GM12878 (cell line): ENCODE measurements around the gene COQ7. TPM values are rescaled to one million over a fixed set of nuclear protein-coding genes. Genes with fewer than 3 reads are reported as not detected.

Experiments
- ATAC-seq: fragments of 200-7000 bp; cut with Tn5 transposase; 3 replicates; pipeline ENCODE4 v1.9.1; 2020; ENCODE audit warnings: mild to moderate bottlenecking, moderate library complexity
- BruUV-seq: library from RNA; stranded (reverse); fragments of 400-500 nt; replicated peaks from 2 replicates; lab custom pipeline; 2021; lab: Mats Ljungman, UMichigan
- CTCF ChIA-PET: fragments of 300-600 bp; sonication (Branson Sonifier 250); formaldehyde crosslinking; extraction: SDS; loops from one replicate; lab custom pipeline; 2021; ENCODE audit warnings: inconsistent platforms; lab: Yijun Ruan, JAX
- POLR2A ChIA-PET: fragments of 350-600 bp; formaldehyde crosslinking; extraction: SDS; loops from one replicate; lab custom pipeline; 2021; ENCODE audit warnings: inconsistent platforms; lab: Charles Lee
- RAD21 ChIA-PET: fragments of 300-600 bp; sonication (Branson Sonifier 250); formaldehyde crosslinking; loops from one replicate; lab custom pipeline; 2023; ENCODE audit warnings: antibody characterized with exemption; ENCODE audit not compliant: unreplicated experiment; lab: Charles Lee
- SMC1A ChIA-PET: fragments of 300-600 bp; sonication (Branson Sonifier 250); formaldehyde crosslinking; loops from one replicate; lab custom pipeline; 2023; ENCODE audit not compliant: unreplicated experiment, uncharacterized antibody; lab: Charles Lee
- DNase-seq: peaks from one replicate; pipeline ENCODE4 v3.0.0-alpha.2; 2011; ENCODE audit warnings: low read depth, low spot score
- FAIRE-seq: peaks from 3 replicates; lab custom pipeline; 2011; peaks lifted over from hg19 to GRCh38; lab: Jason Lieb, UNC
- H2AFZ ChIP-seq: 2 replicates; pipeline ENCODE4 v1.6.0; 2011; ENCODE audit warnings: low read depth, low read length, control low read depth; ENCODE audit not compliant: control insufficient read depth
- H3K27ac ChIP-seq: 2 replicates; pipeline ENCODE4 v1.5.1; 2011; ENCODE audit warnings: control low read depth; ENCODE audit not compliant: control insufficient read depth, insufficient read depth
- H3K27me3 ChIP-seq, 2 experiments: replicated peaks in 1 of 2; 2 replicates each; pipeline versions ENCODE4 v1.6.0 to v1.6.1; 2011; ENCODE audit warnings: low read length in 1 of 2; ENCODE audit not compliant: control insufficient read depth in 2 of 2, insufficient read depth in 2 of 2
- H3K36me3 ChIP-seq, 2 experiments: 2 replicates each; pipeline ENCODE4 v1.5.1; 2011; ENCODE audit warnings: low read length in 1 of 2; ENCODE audit not compliant: control insufficient read depth in 2 of 2, insufficient read depth in 2 of 2
- H3K4me1 ChIP-seq: 2 replicates; pipeline ENCODE4 v1.6.1; 2011; ENCODE audit warnings: mild to moderate bottlenecking, low read length, moderate library complexity, mixed read lengths; ENCODE audit not compliant: control insufficient read depth, insufficient read depth
- H3K4me2 ChIP-seq: 2 replicates; pipeline ENCODE4 v1.6.0; 2011; ENCODE audit warnings: control low read depth; ENCODE audit not compliant: control insufficient read depth, insufficient read depth
- H3K4me3 ChIP-seq: fragments of 200-600 bp; sonication (generic); 2 replicates; pipeline ENCODE4 v1.5.1; 2016
- H3K79me2 ChIP-seq: 2 replicates; pipeline ENCODE4 v1.6.0; 2011; ENCODE audit warnings: low read length; ENCODE audit not compliant: control insufficient read depth, insufficient read depth
- H3K9ac ChIP-seq: 2 replicates; pipeline ENCODE4 v1.8.0; 2011; ENCODE audit warnings: low read length, control low read depth, mixed read lengths; ENCODE audit not compliant: control insufficient read depth, insufficient read depth
- H3K9me3 ChIP-seq: replicated peaks from 3 replicates; pipeline ENCODE4 v1.5.1; 2011; ENCODE audit warnings: mild to moderate bottlenecking, low read length; ENCODE audit not compliant: control insufficient read depth, insufficient read depth
- H4K20me1 ChIP-seq: 2 replicates; pipeline ENCODE4 v1.6.0; 2011; ENCODE audit not compliant: control insufficient read depth, insufficient read depth
- ATF2 ChIP-seq: IDR thresholded peaks from 2 replicates; pipeline ENCODE4 v1.6.1; 2012; ENCODE audit warnings: low read length, inconsistent platforms
- BHLHE40 ChIP-seq, 2 experiments: fragments of 450-650 bp in 1 of 2; IDR thresholded peaks; 2 replicates each; pipeline ENCODE4 v1.6.1; 2011 to 2017; ENCODE audit warnings: low read depth in 2 of 2, borderline replicate concordance in 1 of 2, improper control_type of control experiment in 1 of 2, low read length in 1 of 2, mild to moderate bottlenecking in 1 of 2
- HCFC1 ChIP-seq: fragments of 150-350 bp; IDR thresholded peaks from 2 replicates; pipeline ENCODE4 v1.6.1; 2014; ENCODE audit warnings: low read length
- IRF4 ChIP-seq: IDR thresholded peaks from 2 replicates; pipeline ENCODE4 v1.6.1; 2011; ENCODE audit warnings: low read depth, low read length
- KLF5 ChIP-seq: fragments of 450-650 bp; IDR thresholded peaks from 2 replicates; pipeline ENCODE4 v1.6.1; 2014; ENCODE audit warnings: mild to moderate bottlenecking; ENCODE audit not compliant: partially characterized antibody
- MAX ChIP-seq: IDR thresholded peaks from 2 replicates; pipeline ENCODE4 v1.6.1; 2012; ENCODE audit warnings: low read depth, low read length, improper control_type of control experiment
- MTA2 ChIP-seq: fragments of 450-650 bp; IDR thresholded peaks from 2 replicates; pipeline ENCODE4 v1.6.1; 2016; ENCODE audit warnings: low read depth, mild to moderate bottlenecking, moderate library complexity
- RAD51 ChIP-seq: fragments of 450-650 bp; IDR thresholded peaks from 2 replicates; pipeline ENCODE4 v1.6.1; 2016; ENCODE audit warnings: moderate library complexity, mild to moderate bottlenecking, inconsistent platforms
- STAT1 ChIP-seq: fragments of 450-650 bp; conservative IDR thresholded peaks from 2 replicates; pipeline ENCODE4 v1.6.1; 2014; ENCODE audit warnings: antibody characterized with exemption, mild to moderate bottlenecking
- ZNF622 ChIP-seq: fragments of 450-650 bp; IDR thresholded peaks from 2 replicates; pipeline ENCODE4 v1.6.1; 2017; ENCODE audit warnings: mild to moderate bottlenecking, inconsistent platforms
- WGBS: methylation state at CpG from one replicate; pipeline ENCODE4 v1.1.6; 2016; ENCODE audit warnings: low lambda C conversion rate; ENCODE audit not compliant: insufficient replicate concordance, insufficient coverage; ENCODE audit errors: missing lambda C conversion rate; 5-methylcytosine and 5-hydroxymethylcytosine counted together
- in situ Hi-C: fragments of 300-500 bp; cut with MboI; formaldehyde crosslinking; loops from 9 replicates; pipeline ENCODE4 v1.14.3; 2018; ENCODE audit warnings: mixed read lengths
- intact Hi-C: fragments of 100-400 bp; cut with micrococcal nuclease; formaldehyde crosslinking; loops from one replicate; pipeline ENCODE4 v1.14.2; 2022; ENCODE audit not compliant: unreplicated experiment
- polyA plus RNA-seq, 11 experiments: library from polyadenylated mRNA; depleted of rRNA in 4 of 11; unstranded in 6 of 11; stranded (reverse) in 5 of 11; fragments of >200 nt; fragmentation: Nextera tagmentation in 4 of 11; fragmentation: Illumina TruSeq in 1 of 11; extraction: Ambion mirVana in 4 of 11; extraction: Trizol in 1 of 11; gene quantifications; 1 replicate in 1 of 11; 2 replicates in 10 of 11; pipeline versions ENCODE4 v1.2.1 to v1.2.3, GENCODE V29; 2011 to 2016; ENCODE audit warnings: inconsistent platforms in 2 of 11, missing spikeins in 2 of 11, low read depth in 1 of 11
- total RNA-seq, 4 experiments: library from RNA; depleted of rRNA in 3 of 4; stranded (reverse); fragments of >200 nt in 3 of 4; fragmentation: Illumina TruSeq in 1 of 4; extraction: Trizol in 1 of 4; gene quantifications; 2 replicates each; pipeline versions ENCODE4 v1.2.1 to v1.2.3, GENCODE V29; 2013 to 2021
- TF ChIP-seq, protein P1 (sequence below): IDR thresholded peaks from 2 replicates; pipeline ENCODE4 v1.6.1; 2011; ENCODE audit warnings: low read depth, mild to moderate bottlenecking, low read length, moderate library complexity, borderline replicate concordance; ENCODE audit errors: extremely low read depth
- TF ChIP-seq, protein P2 (sequence below): fragments of 450-650 bp; IDR thresholded peaks from 2 replicates; pipeline ENCODE4 v1.6.1; 2017; ENCODE audit warnings: borderline replicate concordance

COQ7 gene
- total and polyA plus RNA-seq, 10 of the 15 experiments (the other 5 are each of a cell fraction or from before 2014, with no cell fraction given) = 3.2 to 21.9 (median 13.0) TPM

GRCh38 chr16:19084139-19084538, 16.7 kb downstream of the COQ7 start:
- ChIA-PET POLR2A (no interaction called here), SMC1A (interaction anchor here (0.6 to 4.2 kb wide), 5 partner anchors 28 to 292 kb away, joined by 4 to 59 read pairs (median 7); no protein-coding TSS in a partner anchor)
- no peak overlapping the region for H3K4me2 ChIP-seq

GRCh38 chr16:19084879-19085278, 17.5 kb downstream of the COQ7 start:
- Histone ChIP-seq H3K9ac (no peak overlapping the region), H3K79me2 (no peaks in the 10 kb centered on the region), H3K4me3 (no peak overlapping the region), H3K36me3 (no peaks in the 10 kb centered on the region), H4K20me1 (no peaks in the 10 kb centered on the region), H3K27me3 (no peaks in the 10 kb centered on the region), H3K4me1 (peaks cover 3% of the 10 kb centered on the region; the same call in 1 of the 2 replicates), H2AFZ (no peak overlapping the region), H3K27ac (no peak overlapping the region), H3K4me2 (no peak overlapping the region), H3K9me3 (no peaks in the 10 kb centered on the region; the same call in 2 of the 3 replicates)
- FAIRE-seq (no peak), ATAC-seq (no peak), DNase-seq (no peak)
- ChIA-PET POLR2A (no interaction called here), RAD21 (interaction anchor here (1.1 to 4.1 kb wide), 3 partner anchors 26 to 94 kb away, joined by 3 to 35 read pairs (median 3); no protein-coding TSS in a partner anchor), CTCF (interaction anchor here (0.7 to 5.6 kb wide), 15 partner anchors 10 to 419 kb away, joined by 3 to 80 read pairs (median 6); no protein-coding TSS in a partner anchor), SMC1A (interaction anchor here (0.6 to 4.2 kb wide), 13 partner anchors 24 to 421 kb away, joined by 3 to 59 read pairs (median 6); no protein-coding TSS in a partner anchor)
- 65% methylated on average over 5 of the region's 5 CpGs for WGBS
- BruUV-seq = no TSS peak
- intact Hi-C loops (loop anchor here (5.0 kb wide), 1 partner anchor 42 kb away; no protein-coding TSS in a partner anchor), in situ Hi-C loops (loop anchor here (5.0 kb wide), 1 partner anchor 292 kb away; no protein-coding TSS in a partner anchor)
- no peak for TF ChIP-seq MTA2
- no peak for TF ChIP-seq KLF5
- TF ChIP-seq ATF2 = no peak
- no peak for TF ChIP-seq HCFC1
- TF ChIP-seq RAD51 = no peak
- TF ChIP-seq, protein P1, sequence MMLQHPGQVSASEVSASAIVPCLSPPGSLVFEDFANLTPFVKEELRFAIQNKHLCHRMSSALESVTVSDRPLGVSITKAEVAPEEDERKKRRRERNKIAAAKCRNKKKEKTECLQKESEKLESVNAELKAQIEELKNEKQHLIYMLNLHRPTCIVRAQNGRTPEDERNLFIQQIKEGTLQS = no peak
- no peak for TF ChIP-seq MAX
- no peak for TF ChIP-seq STAT1
- TF ChIP-seq BHLHE40 (IDR thresholded peaks at IDR 0.05; ENCODE audit: borderline replicate concordance in 1 of 2, low read depth in 2 of 2, low read length in 1 of 2) = no peak
- TF ChIP-seq IRF4 = no peak
- TF ChIP-seq ZNF622 = no peak

More at GRCh38 chr16:19084139-19084538, 16.7 kb downstream of the COQ7 start:
- Histone ChIP-seq H3K9ac (no peak overlapping the region), H3K4me3 (no peak overlapping the region), H3K27ac (no peak overlapping the region), H3K9me3 (no peaks in the 10 kb centered on the region), H3K4me1 (peaks cover 3% of the 10 kb centered on the region; the same call in 1 of the 2 replicates), H3K79me2 (no peaks in the 10 kb centered on the region), H4K20me1 (no peaks in the 10 kb centered on the region), H3K27me3 (no peaks in the 10 kb centered on the region), H3K36me3 (no peaks in the 10 kb centered on the region), H2AFZ (no peak overlapping the region)
- ATAC-seq (no peak), FAIRE-seq (no peak), DNase-seq (no peak)
- TF ChIP-seq, protein P2, sequence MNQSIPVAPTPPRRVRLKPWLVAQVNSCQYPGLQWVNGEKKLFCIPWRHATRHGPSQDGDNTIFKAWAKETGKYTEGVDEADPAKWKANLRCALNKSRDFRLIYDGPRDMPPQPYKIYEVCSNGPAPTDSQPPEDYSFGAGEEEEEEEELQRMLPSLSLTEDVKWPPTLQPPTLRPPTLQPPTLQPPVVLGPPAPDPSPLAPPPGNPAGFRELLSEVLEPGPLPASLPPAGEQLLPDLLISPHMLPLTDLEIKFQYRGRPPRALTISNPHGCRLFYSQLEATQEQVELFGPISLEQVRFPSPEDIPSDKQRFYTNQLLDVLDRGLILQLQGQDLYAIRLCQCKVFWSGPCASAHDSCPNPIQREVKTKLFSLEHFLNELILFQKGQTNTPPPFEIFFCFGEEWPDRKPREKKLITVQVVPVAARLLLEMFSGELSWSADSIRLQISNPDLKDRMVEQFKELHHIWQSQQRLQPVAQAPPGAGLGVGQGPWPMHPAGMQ = no peak
- ChIA-PET RAD21 (interaction anchor here (0.6 to 4.1 kb wide), 2 partner anchors 95 to 292 kb away, joined by 3 to 35 read pairs; no protein-coding TSS in a partner anchor), CTCF (interaction anchor here (0.7 to 5.6 kb wide), 8 partner anchors 11 to 471 kb away, joined by 3 to 80 read pairs (median 4); partner anchors contain the start of gene VPS35L)
- in situ Hi-C loops = no loop called here
- BruUV-seq = no TSS peak
- 49% methylated on average over 3 of the region's 3 CpGs for WGBS
- intact Hi-C loops = no loop called here
